ENCODE measurements around the gene SLC6A16. TPM values are rescaled to one million over a fixed set of nuclear protein-coding genes. Genes with fewer than 3 reads are reported as not detected.
"Not testable (repeated sequence)": the region's sequence is repeated elsewhere in the genome, so short reads cannot be mapped to it uniquely, and the experiment has no call there.

SLC6A16 gene
- total and polyA plus RNA-seq, 7 donors = under 0.01 to 3.6 (median 1.2) TPM; not detected in 1

- intact Hi-C loops (cut with DNase I) = no loop called here
- Histone ChIP-seq H3K9me3 (no peaks in the 10 kb centered on the region), H3K36me3 (no peaks in the 10 kb centered on the region), H3K4me1 (no peaks in the 10 kb centered on the region), H3K27me3 (no peaks in the 10 kb centered on the region), H3K27ac (no peak overlapping the region), H3K4me3 (no peak overlapping the region)
- TF ChIP-seq POLR2A (IDR thresholded peaks at IDR 0.05) = no peak
- TF ChIP-seq EP300 (IDR thresholded peaks at IDR 0.05) = no peak
- TF ChIP-seq CTCF (IDR thresholded peaks at IDR 0.05) = no peak
- TF ChIP-seq POLR2AphosphoS5 (IDR thresholded peaks at IDR 0.05) = no peak
- no peak for DNase-seq
Observed at GRCh38 chr19:49316284-49316683, 8.7 kb downstream of the SLC6A16 start.

GRCh38 chr19:49315111-49315510, 9.9 kb downstream of the SLC6A16 start:
- H3K27me3 ChIP-seq = no peaks in the 10 kb centered on the region
- no peak for DNase-seq
- intact Hi-C loops (cut with DNase I) = no loop called here
- no peak overlapping the region for H3K27ac ChIP-seq
- H3K4me3 ChIP-seq = no peak overlapping the region
- TF ChIP-seq EP300 (IDR thresholded peaks at IDR 0.05) = no peak
- TF ChIP-seq CTCF (IDR thresholded peaks at IDR 0.05) = no peak
- TF ChIP-seq POLR2AphosphoS5 (IDR thresholded peaks at IDR 0.05) = no peak
- TF ChIP-seq POLR2A (IDR thresholded peaks at IDR 0.05) = no peak
- H3K9me3 ChIP-seq = no peaks in the 10 kb centered on the region
- WGBS, 2 donors = 42 to 78% methylated on average over 1 of the region's 1 CpG
- H3K4me1 ChIP-seq = no peaks in the 10 kb centered on the region
- peaks cover 0 to 11% (median 0%) of the 10 kb centered on the region in 4 donors for H3K36me3 ChIP-seq

GRCh38 chr19:49309087-49309486, 15.9 kb downstream of the SLC6A16 start:
- no peak overlapping the region for H3K27ac ChIP-seq
- no peaks in the 10 kb centered on the region for H3K9me3 ChIP-seq
- no peaks in the 10 kb centered on the region for H3K4me1 ChIP-seq
- H3K36me3 ChIP-seq = peaks cover 0 to 11% (median 0%) of the 10 kb centered on the region in 4 donors
- intact Hi-C loops (cut with DNase I) = no loop called here
- no peaks in the 10 kb centered on the region for H3K27me3 ChIP-seq
- WGBS, 2 donors = 93 to 95% methylated on average over 6 of the region's 6 CpGs
- TF ChIP-seq POLR2AphosphoS5 (IDR thresholded peaks at IDR 0.05) = no peak
- TF ChIP-seq EP300 (IDR thresholded peaks at IDR 0.05) = no peak
- TF ChIP-seq CTCF (IDR thresholded peaks at IDR 0.05) = no peak
- TF ChIP-seq POLR2A (IDR thresholded peaks at IDR 0.05) = no peak
- no peak overlapping the region for H3K4me3 ChIP-seq
- no peak for DNase-seq

GRCh38 chr19:49306734-49307133, 18.3 kb downstream of the SLC6A16 start:
- peaks cover 0 to 11% (median 0%) of the 10 kb centered on the region in 4 donors for H3K36me3 ChIP-seq
- H3K27me3 ChIP-seq; H3K9me3 ChIP-seq; H3K27ac ChIP-seq; intact Hi-C loops (cut with DNase I); H3K4me1 ChIP-seq; DNase-seq; H3K4me3 ChIP-seq: not testable (repeated sequence)
- WGBS, 2 donors = 38 to 63% methylated on average over 7 of the region's 7 CpGs

GRCh38 chr19:49301866-49302252, 23.1 kb downstream of the SLC6A16 start:
- TF ChIP-seq EP300 (IDR thresholded peaks at IDR 0.05) (no peak), POLR2A (IDR thresholded peaks at IDR 0.05) (no peak), CTCF (IDR thresholded peaks at IDR 0.05) (no peak), POLR2AphosphoS5 (IDR thresholded peaks at IDR 0.05) (no peak)
- intact Hi-C loops (cut with DNase I) = no loop called here
- Histone ChIP-seq H3K27me3 (no peaks in the 10 kb centered on the region), H3K27ac (no peak overlapping the region), H3K4me3 (no peak overlapping the region), H3K36me3 (no peaks in the 10 kb centered on the region), H3K9me3 (peaks cover 0 to 2% (median 0%) of the 10 kb centered on the region in 4 donors), H3K4me1 (no peaks in the 10 kb centered on the region)
- no peak for DNase-seq
- WGBS, 2 donors = 82 to 86% methylated on average over 5 of the region's 5 CpGs

Data from sigmoid colon (tissue), 7 donors.